Measurements from ENCODE around the gene COLGALT1.

- TF ChIP-seq CTCF (conservative IDR thresholded peaks at IDR 0.05; ENCODE audit: low read length), result no peak
- no peak for TF ChIP-seq EZH2phosphoT487 (IDR thresholded peaks at IDR 0.05; ENCODE audit: borderline replicate concordance, low read depth, low read length)
Observed at GRCh38 chr19:17618281-17618903, 62.9 kb downstream of the COLGALT1 start.

Data from OCI-LY7 (cell line).